ENCODE data around the gene ARSJ. TPM values are rescaled to one million over a fixed set of nuclear protein-coding genes. Genes with fewer than 3 reads are reported as not detected.
A peak's percentile ranks its signal among the peaks of the same experiment; 100 is the strongest.

ARSJ gene
- polyA plus RNA-seq, 1 donor (not counting 4 experiments of a cell fraction or from before 2014, with no cell fraction given): 15.7 TPM

DNA sequence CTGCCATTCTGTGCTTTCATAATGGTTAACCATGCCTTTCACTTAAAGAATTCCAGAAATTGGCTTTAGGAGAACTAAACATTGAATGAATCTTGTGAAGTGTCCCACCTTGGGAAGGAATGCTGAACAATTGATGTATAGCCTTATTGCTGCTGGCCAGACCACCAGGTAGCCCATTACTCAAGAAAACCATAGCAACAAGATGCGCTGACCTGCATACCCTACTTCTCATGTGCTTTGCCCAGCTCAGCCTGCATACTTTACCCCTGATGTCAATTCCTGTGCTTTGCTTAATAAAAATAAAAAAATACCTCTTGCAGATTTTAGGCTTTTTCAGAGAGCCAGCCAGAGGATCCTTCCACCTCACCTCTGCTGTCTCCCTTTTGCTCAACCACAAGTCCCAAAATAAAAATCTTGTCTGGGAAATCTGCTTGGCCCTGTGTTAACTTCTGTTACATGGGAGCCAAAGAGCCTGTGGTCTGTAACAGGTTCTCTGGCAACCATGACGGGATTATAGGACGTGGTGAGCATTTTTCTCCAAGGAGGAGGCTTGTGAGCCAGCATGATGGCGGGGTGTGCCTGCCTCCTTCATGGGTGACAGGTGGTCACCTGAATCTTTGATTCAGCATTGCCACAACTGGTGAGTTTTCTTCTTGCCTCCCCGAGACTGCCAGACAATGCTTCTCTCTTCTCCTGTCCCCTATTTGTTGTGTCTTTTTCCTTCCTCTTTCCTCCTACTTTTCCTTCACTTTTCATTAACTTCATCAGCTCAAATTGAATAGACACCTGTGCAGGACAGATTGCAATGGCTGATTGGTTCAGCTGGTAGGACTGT lies 106.8 kb downstream of the ARSJ start:
- FAIRE-seq (peak; percentile 36), DNase-seq (ENCODE audit: low read depth, low spot score) (no peak)
- no peaks in the 10 kb centered on the region for H3K36me3 ChIP-seq (ENCODE audit: control insufficient read depth in 2 of 2, extremely low read depth in 1 of 2, insufficient read depth in 2 of 2, low read length in 2 of 2)

GRCh38 chr4:113871080-113871479 lies 108.4 kb downstream of the ARSJ start:
- dilution Hi-C loops (cut with MboI; ENCODE audit: extremely low pct_ligation_motif_present, low sequenced_read_pairs): no loop called here
- Histone ChIP-seq H2AFZ (ENCODE audit: control insufficient read depth, low read length) (no peak overlapping the region), H3K4me3 (ENCODE audit: control insufficient read depth in 2 of 3, extremely low read depth in 1 of 3, insufficient read depth in 2 of 3, low read depth in 1 of 3, low read length in 3 of 3) (no peak overlapping the region), H3K4me2 (ENCODE audit: control insufficient read depth, extremely low read depth, insufficient read depth, low read depth, low read length) (no peak overlapping the region), H3K27me3 (ENCODE audit: control insufficient read depth, extremely low read depth, insufficient read depth, low read length) (no peaks in the 10 kb centered on the region), H3K36me3 (ENCODE audit: control insufficient read depth in 2 of 2, extremely low read depth in 1 of 2, insufficient read depth in 2 of 2, low read length in 2 of 2) (no peaks in the 10 kb centered on the region), H3K9me1 (ENCODE audit: control insufficient read depth, extremely low read depth, insufficient read depth, low read length) (no peaks in the 10 kb centered on the region), H3K27ac (ENCODE audit: control insufficient read depth, insufficient read depth, low read length) (no peak overlapping the region), H3K4me1 (ENCODE audit: control insufficient read depth, extremely low read depth, insufficient read depth, low read length) (no peaks in the 10 kb centered on the region), H3K79me2 (ENCODE audit: control insufficient read depth, insufficient read depth, low read length) (no peaks in the 10 kb centered on the region), H4K20me1 (ENCODE audit: control insufficient read depth, extremely low read depth, insufficient read depth, low read length) (no peaks in the 10 kb centered on the region), H3K9me3 (ENCODE audit: control insufficient read depth, low read depth, low read length) (no peaks in the 10 kb centered on the region), H3K9ac (ENCODE audit: control insufficient read depth, extremely low read depth, insufficient read depth, low read length) (no peak overlapping the region)
- no peak for FAIRE-seq
- DNase-seq (ENCODE audit: low read depth, low spot score): no peak
- no peak for TF ChIP-seq CTCF (optimal IDR thresholded peaks at IDR 0.05 in 1 of 3, IDR thresholded peaks at IDR 0.05 in 1 of 3, conservative IDR thresholded peaks at IDR 0.05 in 1 of 3; ENCODE audit: extremely low read depth in 1 of 3, insufficient read depth in 2 of 3, low read length in 3 of 3)
- no peak for TF ChIP-seq EZH2 (IDR thresholded peaks at IDR 0.05; ENCODE audit: low read length)

More for the DNA sequence above, 106.8 kb downstream of the ARSJ start:
- Histone ChIP-seq H3K9me3 (ENCODE audit: control insufficient read depth, low read depth, low read length) (no peaks in the 10 kb centered on the region), H3K79me2 (ENCODE audit: control insufficient read depth, insufficient read depth, low read length) (no peaks in the 10 kb centered on the region), H3K9me1 (ENCODE audit: control insufficient read depth, extremely low read depth, insufficient read depth, low read length) (no peaks in the 10 kb centered on the region), H4K20me1 (ENCODE audit: control insufficient read depth, extremely low read depth, insufficient read depth, low read length) (no peaks in the 10 kb centered on the region), H3K27me3 (ENCODE audit: control insufficient read depth, extremely low read depth, insufficient read depth, low read length) (no peaks in the 10 kb centered on the region), H3K9ac (ENCODE audit: control insufficient read depth, extremely low read depth, insufficient read depth, low read length) (no peak overlapping the region), H3K4me3 (ENCODE audit: control insufficient read depth in 2 of 3, extremely low read depth in 1 of 3, insufficient read depth in 2 of 3, low read depth in 1 of 3, low read length in 3 of 3) (no peak overlapping the region), H2AFZ (ENCODE audit: control insufficient read depth, low read length) (no peak overlapping the region), H3K4me1 (ENCODE audit: control insufficient read depth, extremely low read depth, insufficient read depth, low read length) (no peaks in the 10 kb centered on the region), H3K27ac (ENCODE audit: control insufficient read depth, insufficient read depth, low read length) (no peak overlapping the region), H3K4me2 (ENCODE audit: control insufficient read depth, extremely low read depth, insufficient read depth, low read depth, low read length) (no peak overlapping the region)
- dilution Hi-C loops (cut with MboI; ENCODE audit: extremely low pct_ligation_motif_present, low sequenced_read_pairs): no loop called here
- no peak for TF ChIP-seq CTCF (optimal IDR thresholded peaks at IDR 0.05 in 1 of 3, IDR thresholded peaks at IDR 0.05 in 1 of 3, conservative IDR thresholded peaks at IDR 0.05 in 1 of 3; ENCODE audit: extremely low read depth in 1 of 3, insufficient read depth in 2 of 3, low read length in 3 of 3)

Measured in keratinocyte (primary cell).